ENCODE data around the gene BOD1L1.

- TF ChIP-seq, protein P1, sequence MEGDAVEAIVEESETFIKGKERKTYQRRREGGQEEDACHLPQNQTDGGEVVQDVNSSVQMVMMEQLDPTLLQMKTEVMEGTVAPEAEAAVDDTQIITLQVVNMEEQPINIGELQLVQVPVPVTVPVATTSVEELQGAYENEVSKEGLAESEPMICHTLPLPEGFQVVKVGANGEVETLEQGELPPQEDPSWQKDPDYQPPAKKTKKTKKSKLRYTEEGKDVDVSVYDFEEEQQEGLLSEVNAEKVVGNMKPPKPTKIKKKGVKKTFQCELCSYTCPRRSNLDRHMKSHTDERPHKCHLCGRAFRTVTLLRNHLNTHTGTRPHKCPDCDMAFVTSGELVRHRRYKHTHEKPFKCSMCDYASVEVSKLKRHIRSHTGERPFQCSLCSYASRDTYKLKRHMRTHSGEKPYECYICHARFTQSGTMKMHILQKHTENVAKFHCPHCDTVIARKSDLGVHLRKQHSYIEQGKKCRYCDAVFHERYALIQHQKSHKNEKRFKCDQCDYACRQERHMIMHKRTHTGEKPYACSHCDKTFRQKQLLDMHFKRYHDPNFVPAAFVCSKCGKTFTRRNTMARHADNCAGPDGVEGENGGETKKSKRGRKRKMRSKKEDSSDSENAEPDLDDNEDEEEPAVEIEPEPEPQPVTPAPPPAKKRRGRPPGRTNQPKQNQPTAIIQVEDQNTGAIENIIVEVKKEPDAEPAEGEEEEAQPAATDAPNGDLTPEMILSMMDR (IDR thresholded peaks at IDR 0.05), result no peak
- TF ChIP-seq POLR2A (IDR thresholded peaks at IDR 0.05; ENCODE audit: low read depth) (no peak), POLR2AphosphoS5 (IDR thresholded peaks at IDR 0.05) (no peak)
Observed at GRCh38 chr4:13521047-13521446, 106.5 kb downstream of the BOD1L1 start.

Measured in esophagus muscularis mucosa (tissue), 3 donors.